ENCODE results near the gene UQCR10.
A peak's percentile ranks its signal among the peaks of the same experiment; 100 is the strongest.

Gene UQCR10

GRCh38 chr22:29765905-29766631 is 1.1 kb upstream of the UQCR10 start:
- H3K27me3 ChIP-seq (replicated peaks) = no peaks in the 10 kb centered on the region
- in situ Hi-C loops (cut with HindIII; ENCODE audit: low pct_ligation_motif_present, low sequenced_read_pairs) = no loop called here
- no peak for TF ChIP-seq CTCF (IDR thresholded peaks at IDR 0.05; ENCODE audit: low read depth, low read length, missing control alignments)
- H3K36me3 ChIP-seq (replicated peaks) = peaks cover 7% of the 10 kb centered on the region
- H3K4me3 ChIP-seq (ENCODE audit: low read depth, low read length) = peak overlapping the region; percentile 100
- H3K27ac ChIP-seq = peak overlapping the region; percentile 91
- DNase-seq = no peak

GRCh38 chr22:29766632-29767170 is 468 bp upstream of the UQCR10 start, which contains the start of gene ZMAT5:
TSS of gene ZMAT5 (minus strand) at chr22:29767007. CDS start at chr22:29748544, 18,463 bp downstream.
- in situ Hi-C loops (cut with HindIII; ENCODE audit: low pct_ligation_motif_present, low sequenced_read_pairs) = no loop called here
- TF ChIP-seq CTCF (IDR thresholded peaks at IDR 0.05; ENCODE audit: low read depth, low read length, missing control alignments) = no peak
- Histone ChIP-seq H3K27me3 (replicated peaks) (no peaks in the 10 kb centered on the region), H3K27ac (peak within 1 kb of the TSS; percentile 91), H3K36me3 (replicated peaks) (peaks cover 7% of the 10 kb centered on the region), H3K4me3 (ENCODE audit: low read depth, low read length) (peak within 1 kb of the TSS; percentile 100)
- peak; percentile 96 for DNase-seq

- no peak overlapping the region for H3K27ac ChIP-seq
- no peaks in the 10 kb centered on the region for H3K27me3 ChIP-seq (replicated peaks)
- TF ChIP-seq CTCF (IDR thresholded peaks at IDR 0.05; ENCODE audit: low read depth, low read length, missing control alignments) = no peak
- DNase-seq = no peak
- in situ Hi-C loops (cut with HindIII; ENCODE audit: low pct_ligation_motif_present, low sequenced_read_pairs) = no loop called here
- peak overlapping the region; percentile 100 for H3K4me3 ChIP-seq (ENCODE audit: low read depth, low read length)
- peaks cover 7% of the 10 kb centered on the region for H3K36me3 ChIP-seq (replicated peaks)
Measured at GRCh38 chr22:29768052-29768693, 1.0 kb downstream of the UQCR10 start.

GRCh38 chr22:29769723-29770321 is 2.7 kb downstream of the UQCR10 start:
- Histone ChIP-seq H3K36me3 (replicated peaks) (peaks cover 7% of the 10 kb centered on the region), H3K27me3 (replicated peaks) (no peaks in the 10 kb centered on the region), H3K27ac (no peak overlapping the region), H3K4me3 (ENCODE audit: low read depth, low read length) (no peak overlapping the region)
- in situ Hi-C loops (cut with HindIII; ENCODE audit: low pct_ligation_motif_present, low sequenced_read_pairs) = no loop called here
- no peak for TF ChIP-seq CTCF (IDR thresholded peaks at IDR 0.05; ENCODE audit: low read depth, low read length, missing control alignments)
- no peak for DNase-seq

- Histone ChIP-seq H3K36me3 (replicated peaks) (peaks cover 7% of the 10 kb centered on the region), H3K27me3 (replicated peaks) (no peaks in the 10 kb centered on the region), H3K4me3 (ENCODE audit: low read depth, low read length) (no peak overlapping the region), H3K27ac (no peak overlapping the region)
- TF ChIP-seq CTCF (IDR thresholded peaks at IDR 0.05; ENCODE audit: low read depth, low read length, missing control alignments) = peak; percentile 70
- in situ Hi-C loops (cut with HindIII; ENCODE audit: low pct_ligation_motif_present, low sequenced_read_pairs) = no loop called here
- DNase-seq = peak; percentile 53
Measured at GRCh38 chr22:29772170-29772641, 5.0 kb downstream of the UQCR10 start.
